RKO (cell line): Measurements from ENCODE around the gene KLKB1.
A peak's percentile ranks its signal among the peaks of the same experiment; 100 is the strongest.
"Not testable (repeated sequence)": the region's sequence is repeated elsewhere in the genome, so short reads cannot be mapped to it uniquely, and the experiment has no call there.

Source experiments
- DNase-seq: peaks from one replicate; pipeline ENCODE4 v3.0.0-alpha.2; 2016; ENCODE audit warnings: low spot score

KLKB1 gene

DNA sequence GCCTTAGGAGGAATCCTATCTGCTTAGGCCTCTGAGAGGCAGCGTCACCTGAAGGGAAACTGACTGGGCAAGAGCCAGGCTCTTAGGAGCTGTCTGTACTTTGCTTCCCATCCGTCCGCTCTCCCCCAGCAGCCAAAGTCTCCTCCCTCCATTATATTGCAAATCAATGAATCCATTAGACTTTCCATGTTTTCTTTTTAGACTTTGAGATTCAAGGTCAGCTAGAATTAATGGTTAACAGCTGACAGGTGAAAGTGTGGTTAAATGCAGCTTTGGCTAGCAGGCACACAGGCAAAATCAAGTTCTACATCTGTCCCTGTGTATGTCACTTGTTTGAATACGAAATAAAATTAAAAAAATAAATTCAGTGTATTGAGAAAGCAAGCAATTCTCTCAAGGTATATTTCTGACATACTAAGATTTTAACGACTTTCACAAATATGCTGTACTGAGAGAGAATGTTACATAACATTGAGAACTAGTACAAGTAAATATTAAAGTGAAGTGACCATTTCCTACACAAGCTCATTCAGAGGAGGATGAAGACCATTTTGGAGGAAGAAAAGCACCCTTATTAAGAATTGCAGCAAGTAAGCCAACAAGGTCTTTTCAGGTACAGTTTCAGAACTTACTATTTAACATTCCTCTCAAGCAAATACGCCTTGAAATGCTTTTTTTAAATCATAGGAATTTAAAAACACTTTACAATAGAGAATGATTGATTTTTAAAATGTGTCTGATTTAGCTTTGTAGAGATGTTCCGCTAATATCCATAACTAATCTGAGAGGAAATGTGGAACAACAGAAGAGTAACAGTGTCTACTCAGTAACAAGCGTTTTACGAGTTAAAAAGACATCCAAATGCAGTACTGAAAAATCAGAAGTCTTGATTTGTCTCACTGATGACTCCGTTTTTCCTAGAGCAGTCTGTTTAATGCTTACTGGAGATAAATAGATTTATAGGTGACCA, 38.7 kb downstream of the KLKB1 start, which contains the start of gene F11:
Gene F11, plus strand, starts transcription at position 507 of the 970 bp plus-strand sequence. CDS start 948 bp downstream, outside the sequence.
- DNase-seq: no peak

DNA sequence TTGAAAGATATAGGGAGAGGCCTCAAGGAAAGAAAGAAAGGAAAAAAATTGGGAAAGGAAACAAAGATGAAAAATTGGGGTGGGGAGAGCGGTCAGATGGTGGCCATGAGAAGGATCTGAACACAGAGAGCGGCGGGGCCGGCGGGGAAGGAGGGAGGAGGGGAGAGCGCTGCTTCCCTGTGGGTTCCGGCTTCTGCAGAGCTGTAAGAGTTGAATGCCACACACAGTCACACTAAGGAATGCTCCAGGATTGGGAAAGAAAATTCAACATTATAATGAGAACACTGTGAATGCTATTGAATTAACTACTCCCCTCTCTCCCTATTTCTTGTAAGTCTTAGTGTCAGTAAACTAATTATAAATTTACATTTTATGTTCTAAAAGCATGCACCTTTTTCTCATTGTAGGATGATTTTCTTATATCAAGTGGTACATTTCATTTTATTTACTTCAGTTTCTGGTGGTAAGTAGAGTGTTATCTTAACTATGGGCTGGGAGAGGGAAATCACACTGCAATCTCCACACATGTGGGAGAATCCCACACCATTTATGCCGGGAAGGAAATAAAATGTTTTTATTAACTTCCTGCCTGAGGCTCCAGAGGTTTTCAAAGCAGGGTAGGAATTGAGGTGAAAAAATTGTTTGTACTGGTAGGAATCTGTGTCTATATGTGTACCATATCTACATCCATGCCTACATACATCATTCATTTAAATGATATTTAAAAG, 39.6 kb downstream of the KLKB1 start:
- DNase-seq: no peak

GRCh38 chr4:186271081-186271678, 43.9 kb downstream of the KLKB1 start:
- no peak for DNase-seq

GRCh38 chr4:186272699-186273391, 45.5 kb downstream of the KLKB1 start:
- no peak for DNase-seq

GRCh38 chr4:186273392-186273789, 46.1 kb downstream of the KLKB1 start:
- DNase-seq: not testable (repeated sequence)

GRCh38 chr4:186283311-186283710, 56.0 kb downstream of the KLKB1 start:
- no peak for DNase-seq

DNA sequence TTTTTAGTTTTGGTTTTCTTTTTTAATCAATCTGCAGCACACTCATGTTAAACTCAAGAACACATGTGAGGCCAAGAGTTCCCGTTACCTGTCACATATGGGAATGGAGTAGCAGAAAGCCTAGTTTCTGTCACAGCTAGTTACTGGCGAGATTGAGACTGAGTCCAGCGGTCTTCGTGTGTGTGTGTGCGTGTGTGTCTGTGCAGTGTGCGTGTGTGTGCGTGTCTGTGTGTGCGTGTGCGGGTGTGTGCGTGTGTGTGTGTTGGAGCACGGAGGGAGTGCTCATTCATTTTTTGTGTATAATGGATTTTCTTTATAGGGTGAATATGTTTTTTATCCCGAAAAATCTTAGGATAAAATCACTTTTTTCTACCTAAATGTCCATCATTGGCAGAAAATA, 57.8 kb downstream of the KLKB1 start:
- DNase-seq: no peak

DNA sequence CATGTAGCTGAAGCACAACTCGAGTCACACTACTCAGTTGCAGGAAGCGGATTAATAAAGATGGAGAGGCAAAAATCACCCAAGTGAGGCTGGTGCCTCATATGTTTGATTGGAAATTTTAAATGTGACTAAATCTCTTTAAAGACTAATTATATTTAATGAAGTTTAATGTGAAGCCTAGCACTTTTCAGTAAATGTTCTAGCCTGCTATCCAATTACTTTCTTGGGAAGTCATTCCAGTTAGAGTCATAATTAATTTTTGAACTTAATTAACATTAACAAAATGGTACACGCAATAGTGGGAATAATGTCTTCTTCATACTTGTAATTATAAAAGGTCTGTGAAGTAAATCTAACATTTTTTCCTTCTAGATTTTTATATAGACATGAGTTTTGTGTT, 59.3 kb downstream of the KLKB1 start:
- DNase-seq: no peak

- no peak for DNase-seq
Measured at GRCh38 chr4:186291256-186291890, 64.1 kb downstream of the KLKB1 start.

GRCh38 chr4:186294160-186294559, 66.9 kb downstream of the KLKB1 start:
- no peak for DNase-seq

GRCh38 chr4:186296481-186296880, 69.2 kb downstream of the KLKB1 start:
- no peak for DNase-seq

GRCh38 chr4:186297013-186297645, 69.8 kb downstream of the KLKB1 start:
- DNase-seq: peak; percentile 64

GRCh38 chr4:186298031-186298647, 70.8 kb downstream of the KLKB1 start:
- no peak for DNase-seq

- no peak for DNase-seq
Measured at GRCh38 chr4:186299291-186299690, 72.0 kb downstream of the KLKB1 start.

DNA sequence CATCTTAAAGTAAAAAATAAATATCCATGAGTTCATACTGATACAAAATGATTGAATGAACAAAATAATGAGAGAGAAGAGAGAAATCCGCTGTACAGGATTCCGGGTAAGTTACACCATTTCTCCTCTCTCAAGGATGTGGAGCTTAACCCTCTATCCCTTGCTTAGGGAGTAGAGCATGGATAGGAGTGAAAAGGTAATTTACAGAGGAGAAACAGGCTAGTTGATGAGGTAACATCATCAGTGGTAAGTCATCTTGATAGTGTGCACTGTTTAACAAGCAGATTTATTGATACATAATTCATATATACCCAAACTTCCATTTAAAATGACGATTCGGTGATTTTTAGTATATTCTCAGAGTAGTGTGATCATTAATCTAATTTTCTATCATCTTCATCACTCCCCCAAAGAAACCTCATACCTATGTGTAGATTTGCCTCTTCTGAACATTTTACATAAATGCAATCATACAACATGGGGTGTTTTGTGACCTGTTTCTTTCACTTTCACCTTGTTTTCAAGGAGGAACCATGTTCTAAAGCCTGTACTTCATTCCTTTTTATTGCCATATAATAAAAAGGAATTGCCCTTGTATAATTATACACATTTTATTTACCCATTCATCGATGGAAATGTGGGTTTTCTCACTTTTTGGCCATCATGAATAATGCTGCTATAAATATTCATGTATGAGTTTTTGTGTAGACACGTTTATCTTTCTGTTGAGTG, 73.5 kb downstream of the KLKB1 start:
- DNase-seq: no peak

DNA sequence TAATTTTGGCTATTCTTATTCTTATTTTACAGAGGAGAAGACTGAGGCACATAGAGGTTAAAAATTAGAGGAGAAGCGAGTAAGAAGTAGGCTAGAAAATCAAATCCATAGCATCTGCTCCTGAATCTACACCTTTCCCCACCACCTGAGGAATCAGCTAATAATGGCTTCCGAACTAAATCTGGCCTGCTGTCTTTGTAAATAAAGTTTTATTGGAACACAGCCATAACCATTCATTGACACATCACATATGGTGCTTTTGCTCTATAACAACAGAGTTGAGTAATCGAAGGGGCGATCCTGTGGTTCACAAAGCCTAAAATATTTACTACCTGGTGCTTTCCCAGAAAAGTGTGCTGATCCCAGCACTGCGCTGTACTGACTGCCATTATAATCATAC, 76.9 kb downstream of the KLKB1 start:
- DNase-seq: no peak

DNA sequence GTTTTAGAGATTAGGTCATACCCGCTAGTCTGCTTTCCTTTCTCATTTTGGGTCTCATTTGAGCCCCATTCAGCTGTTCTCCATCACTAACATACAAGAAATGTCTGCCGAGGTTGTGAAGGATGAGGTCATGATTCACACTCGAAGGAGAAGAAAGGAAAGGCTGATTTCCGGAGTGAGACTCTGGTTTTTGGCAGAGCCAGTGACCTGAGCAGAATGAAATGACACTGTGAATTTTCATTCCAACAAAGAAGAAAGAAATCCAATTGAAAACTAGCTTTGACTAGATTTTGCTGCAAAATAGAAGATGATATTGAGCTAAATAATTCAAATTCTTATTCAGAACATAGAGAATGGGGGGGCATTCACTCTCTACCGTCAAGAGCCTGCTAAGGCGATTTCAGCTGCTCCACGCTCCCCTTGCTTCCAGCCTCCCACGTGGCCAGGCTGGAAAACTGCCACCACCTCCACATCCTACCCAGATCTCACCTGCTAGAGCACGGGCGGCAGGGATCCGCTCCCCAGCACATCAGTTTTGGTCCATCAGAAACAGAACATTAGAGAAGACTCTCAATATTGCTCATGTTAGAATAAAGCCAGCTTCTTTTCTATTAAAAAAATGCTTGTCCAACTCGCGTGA, 77.7 kb downstream of the KLKB1 start:
- no peak for DNase-seq

- no peak for DNase-seq
Measured at GRCh38 chr4:186307497-186307896, 80.2 kb downstream of the KLKB1 start.

DNA sequence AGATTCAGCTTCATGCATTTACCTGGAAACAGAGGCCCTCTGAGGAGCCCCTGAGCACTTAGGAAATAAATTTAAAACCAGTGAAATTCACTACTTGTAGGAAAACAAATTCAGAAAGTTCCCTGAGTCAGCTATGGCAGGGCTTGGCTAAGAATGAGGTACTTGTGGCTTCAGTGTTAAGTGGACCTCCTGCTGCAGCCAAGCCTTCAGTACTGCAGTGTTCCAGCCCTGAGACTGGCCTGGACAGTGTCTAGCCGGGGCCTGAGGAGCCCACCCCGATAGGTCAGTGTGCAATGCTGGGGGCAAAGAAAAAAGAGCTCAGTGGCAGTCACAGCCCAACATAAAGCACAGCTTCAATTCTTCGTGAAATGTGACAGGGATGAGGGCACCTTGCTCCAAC, 80.6 kb downstream of the KLKB1 start:
- DNase-seq: no peak
